BJ (cell line): ENCODE results near the gene ARSB. TPM values are rescaled to one million over a fixed set of nuclear protein-coding genes. Genes with fewer than 3 reads are reported as not detected.
"Not testable (repeated sequence)": the region's sequence is repeated elsewhere in the genome, so short reads cannot be mapped to it uniquely, and the experiment has no call there.

Experiments used
- CTCF ChIA-PET: fragments of 350-600 bp; formaldehyde crosslinking; extraction: SDS; loops from one replicate; lab custom pipeline; 2021; ENCODE audit warnings: antibody characterized with exemption, inconsistent platforms; lab: Yijun Ruan, JAX
- POLR2A ChIA-PET: fragments of 300-600 bp; sonication (Branson Sonifier 250); formaldehyde crosslinking; extraction: SDS; loops from one replicate; lab custom pipeline; 2021; ENCODE audit warnings: antibody characterized with exemption; lab: Charles Lee
- DNase-seq: peaks from one replicate; pipeline ENCODE4 v3.0.0-alpha.2; 2011; ENCODE audit warnings: low read depth
- H3K27me3 ChIP-seq: 2 replicates; pipeline ENCODE4 v1.6.0; 2011; ENCODE audit warnings: low read length; ENCODE audit not compliant: control insufficient read depth, insufficient read depth
- H3K36me3 ChIP-seq: 2 replicates; pipeline ENCODE4 v1.5.1; 2011; ENCODE audit warnings: low read length; ENCODE audit not compliant: control insufficient read depth, insufficient read depth
- H3K4me3 ChIP-seq: 2 replicates; pipeline ENCODE4 v1.5.1; 2011; ENCODE audit warnings: low read depth, mild to moderate bottlenecking, control low read depth, low read length
- CTCF ChIP-seq: IDR thresholded peaks from 2 replicates; pipeline ENCODE4 v1.5.1; 2011; ENCODE audit warnings: low read depth, mild to moderate bottlenecking, control low read depth, inconsistent platforms, low read length, moderate library complexity; ENCODE audit not compliant: insufficient read depth
- polyA plus RNA-seq: library from polyadenylated mRNA; depleted of rRNA; stranded (reverse); fragments of >200 nt; gene quantifications from 2 replicates; pipeline ENCODE4 v1.2.3, GENCODE V29; 2011

ARSB gene
- polyA plus RNA-seq, 1 experiment, result 26.7 TPM

- H3K27me3 ChIP-seq, result no peaks in the 10 kb centered on the region
- CTCF ChIA-PET, result interaction anchor here (0.5 to 1.7 kb wide), 6 partner anchors 9 to 295 kb away, joined by 3 to 7 read pairs (median 4); no protein-coding TSS in a partner anchor
- no peak for DNase-seq
- H3K36me3 ChIP-seq, result no peaks in the 10 kb centered on the region
- TF ChIP-seq CTCF, result no peak
- no peak overlapping the region for H3K4me3 ChIP-seq
- POLR2A ChIA-PET, result no interaction called here
Observed at GRCh38 chr5:78912811-78913210, 72.3 kb downstream of the ARSB start.

- no peak for DNase-seq
- ChIA-PET CTCF (interaction anchor here (0.5 to 1.7 kb wide), 6 partner anchors 8 to 294 kb away, joined by 3 to 7 read pairs (median 3); no protein-coding TSS in a partner anchor), POLR2A (no interaction called here)
- TF ChIP-seq CTCF, result no peak
- Histone ChIP-seq H3K27me3 (no peaks in the 10 kb centered on the region), H3K36me3 (no peaks in the 10 kb centered on the region), H3K4me3 (no peak overlapping the region)
Observed at GRCh38 chr5:78912085-78912771, 72.9 kb downstream of the ARSB start.

GRCh38 chr5:78909224-78909983 is 75.7 kb downstream of the ARSB start:
- CTCF ChIA-PET, result interaction anchor here (0.7 to 3.0 kb wide), 2 partner anchors 13 to 98 kb away, joined by 3 to 16 read pairs; no protein-coding TSS in a partner anchor
- POLR2A ChIA-PET, H3K4me3 ChIP-seq, DNase-seq, H3K36me3 ChIP-seq, H3K27me3 ChIP-seq: not testable (repeated sequence)

GRCh38 chr5:78908173-78909061 is 76.7 kb downstream of the ARSB start:
- ChIA-PET POLR2A (interaction anchor here (0.7 kb wide), 1 partner anchor 201 kb away, joined by 3 read pairs; no protein-coding TSS in a partner anchor), CTCF (interaction anchor here (0.7 to 3.0 kb wide), 5 partner anchors 9 to 97 kb away, joined by 3 to 16 read pairs (median 4); no protein-coding TSS in a partner anchor)
- no peak for TF ChIP-seq CTCF
- Histone ChIP-seq H3K27me3 (no peaks in the 10 kb centered on the region), H3K4me3 (peak overlapping the region; percentile 0), H3K36me3 (no peaks in the 10 kb centered on the region)
- DNase-seq, result peak; percentile 33

- TF ChIP-seq CTCF, result no peak
- DNase-seq, result peak; percentile 79
- H3K27me3 ChIP-seq, result no peaks in the 10 kb centered on the region
- ChIA-PET POLR2A (no interaction called here), CTCF (interaction anchor here (0.7 to 3.0 kb wide), 5 partner anchors 8 to 369 kb away, joined by 3 to 16 read pairs (median 4); no protein-coding TSS in a partner anchor)
- no peak overlapping the region for H3K4me3 ChIP-seq
- H3K36me3 ChIP-seq, result no peaks in the 10 kb centered on the region
Observed at GRCh38 chr5:78907255-78907891, 77.7 kb downstream of the ARSB start.
